Amniotic stem cell (primary cell): Measurements from ENCODE around the gene PHC2.

ENCODE experiments used
- DNase-seq: peaks from one replicate; lab custom pipeline; 2025; lab: John Stamatoyannopoulos, UW

Gene PHC2

DNA sequence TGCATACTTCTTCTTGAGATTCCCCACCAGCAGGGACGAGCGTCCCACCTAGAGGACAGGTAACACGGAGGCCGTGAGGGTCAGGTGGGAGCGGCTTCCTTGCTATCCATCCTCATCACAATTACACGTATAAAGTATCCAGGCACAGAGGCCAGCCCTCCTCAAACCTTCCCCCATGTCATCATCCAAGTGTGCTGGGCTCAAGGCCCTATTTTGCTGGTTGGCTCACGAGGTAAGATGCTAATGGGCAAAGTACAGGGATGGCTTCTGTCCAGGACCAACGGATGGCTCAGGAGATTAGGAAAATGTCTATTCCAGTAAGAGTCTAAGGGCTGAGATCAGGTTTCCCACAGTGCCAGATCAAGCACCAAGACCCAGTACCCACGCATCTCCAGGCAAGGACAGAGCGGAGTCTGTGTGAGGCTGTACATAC lies 98.5 kb downstream of the PHC2 start:
- DNase-seq: no peak

DNA sequence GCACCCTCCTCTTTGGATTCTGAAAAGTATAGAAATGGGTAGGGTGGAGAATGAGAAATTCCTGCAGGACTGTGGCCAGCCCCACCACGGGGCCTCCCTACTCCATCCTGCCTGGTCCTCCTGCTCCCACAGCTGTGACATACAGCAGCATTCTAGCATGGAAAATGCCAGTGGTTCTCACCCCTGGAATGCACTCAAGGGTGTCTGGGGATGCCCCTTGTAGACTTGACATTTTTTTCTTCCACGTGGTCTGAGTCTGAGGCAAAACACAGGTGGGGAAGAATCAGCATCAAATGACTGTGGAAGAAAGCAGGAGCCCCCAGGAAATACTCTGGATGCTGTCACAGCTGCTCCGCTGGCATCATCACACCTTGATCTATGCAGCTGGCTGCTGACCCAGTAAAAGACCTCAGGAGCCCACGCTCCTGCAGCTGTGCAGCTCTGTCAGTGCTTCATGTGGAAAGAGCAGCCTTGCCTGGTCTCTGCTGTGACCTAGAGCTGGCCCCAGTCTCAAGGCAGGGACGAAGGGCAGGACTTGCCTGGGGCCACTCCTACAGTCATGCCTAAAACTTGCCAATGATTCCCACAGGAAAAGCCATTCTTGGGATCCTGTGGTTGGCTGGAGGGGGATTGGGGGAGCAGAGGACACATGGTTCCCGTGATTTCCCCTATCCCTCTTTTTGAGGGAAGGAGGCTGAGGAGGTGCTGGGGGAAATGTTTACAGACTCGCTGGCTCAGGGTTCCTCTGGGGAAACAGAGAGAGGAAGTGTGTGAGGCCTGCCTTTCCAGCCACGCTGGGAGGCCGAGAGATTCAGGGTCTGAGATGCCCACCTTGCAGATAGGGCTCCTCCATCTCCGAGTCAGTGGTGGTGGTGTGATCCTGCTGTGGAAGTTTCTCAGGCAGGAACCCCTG lies 99.2 kb downstream of the PHC2 start:
- no peak for DNase-seq

DNA sequence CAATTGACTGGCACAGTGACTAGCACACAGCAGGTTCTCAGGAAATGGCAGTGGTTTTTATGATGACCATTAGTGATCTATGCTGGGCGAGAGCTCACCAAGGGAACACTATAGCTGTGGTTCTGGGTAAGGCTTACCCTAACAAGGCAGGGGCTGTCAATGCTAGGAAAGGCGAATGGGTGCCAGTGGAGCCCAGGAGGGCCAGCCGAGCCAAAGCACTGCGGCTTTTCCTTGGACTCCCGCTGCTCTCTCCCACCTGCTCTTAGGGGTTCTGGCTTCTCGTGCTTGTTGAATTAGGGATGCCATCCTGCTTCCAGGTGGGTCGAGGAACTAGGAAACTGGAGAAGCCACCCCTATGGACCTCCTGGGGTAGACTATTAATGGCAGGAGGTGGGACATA lies 100.0 kb downstream of the PHC2 start:
- DNase-seq: no peak

DNA sequence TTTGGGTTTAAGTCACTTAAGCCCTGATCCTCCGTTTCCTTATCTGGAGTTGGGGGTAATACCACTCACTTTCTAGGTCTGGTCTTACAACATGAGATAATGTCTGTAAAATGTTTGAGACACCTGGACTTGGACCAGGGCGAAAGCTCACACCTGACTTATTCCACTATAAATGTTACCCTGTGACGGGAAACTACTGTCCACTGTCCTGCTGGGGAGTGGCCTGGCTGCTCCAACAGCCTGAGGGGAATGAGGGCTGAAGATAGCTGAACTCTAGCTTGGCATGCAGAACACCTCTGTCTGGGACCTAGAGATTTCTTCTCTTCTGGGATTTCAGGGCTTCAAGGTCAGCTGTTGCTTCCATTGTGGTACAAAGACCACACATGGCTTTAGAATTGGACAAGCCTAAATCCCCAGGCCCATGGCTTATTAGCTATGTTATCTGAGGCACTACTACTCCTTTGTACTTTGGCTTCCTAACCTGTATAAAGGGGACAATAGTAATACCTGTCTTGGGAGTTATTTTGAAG lies 100.5 kb downstream of the PHC2 start:
- no peak for DNase-seq

DNA sequence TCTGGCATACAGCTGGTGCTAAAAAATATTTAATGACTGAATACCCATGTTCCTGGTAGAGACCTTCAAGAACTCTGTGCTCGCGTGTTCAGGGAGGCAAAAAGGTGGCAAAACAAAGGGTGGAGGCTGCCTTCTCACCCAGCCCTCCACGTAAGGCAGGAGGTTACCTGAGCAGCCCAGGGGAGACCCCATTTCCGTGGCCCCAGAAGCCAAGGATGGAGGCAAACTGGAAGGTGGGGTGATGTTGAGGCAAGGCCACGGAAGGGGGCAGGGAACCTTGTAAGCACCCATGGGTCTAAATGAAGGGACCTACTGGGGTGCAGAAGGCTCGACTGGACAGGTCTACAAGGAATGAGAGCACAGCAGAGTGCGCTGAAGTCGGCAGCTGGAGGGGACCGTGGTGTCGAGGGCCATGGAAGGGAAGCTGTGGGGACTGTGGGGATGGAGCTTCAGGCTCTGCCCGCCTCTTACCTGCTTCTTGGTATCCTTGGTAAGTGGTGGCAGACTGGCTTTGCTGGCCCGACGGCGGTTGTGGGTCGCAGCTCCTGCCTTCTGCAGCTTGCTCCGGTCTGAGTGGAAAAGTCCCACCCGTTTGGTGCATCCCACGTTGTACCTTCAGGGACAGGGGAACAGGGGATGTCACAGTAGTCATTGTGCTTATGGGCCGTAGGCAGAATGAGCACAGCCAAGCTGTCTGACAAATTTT lies 101.1 kb downstream of the PHC2 start:
- no peak for DNase-seq

DNA sequence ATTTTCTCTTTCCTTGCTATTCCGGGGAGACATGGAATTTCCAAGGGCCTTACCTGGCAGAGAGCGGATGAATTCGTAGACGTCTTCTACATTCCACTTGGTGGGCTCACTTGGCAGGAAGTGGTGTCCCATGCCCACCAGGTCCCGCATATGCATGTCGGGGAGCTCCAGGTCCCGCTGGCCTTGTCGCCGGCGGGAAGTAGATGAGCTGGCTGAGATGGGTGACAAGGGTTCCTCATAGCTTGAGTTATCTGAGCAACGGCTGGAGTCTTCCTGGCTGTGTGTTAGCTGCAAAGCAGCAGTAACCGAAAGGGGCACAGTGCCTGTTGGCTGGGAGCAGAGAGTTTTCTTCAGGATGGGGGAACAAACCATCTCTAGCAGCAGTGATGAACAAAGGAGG lies 102.1 kb downstream of the PHC2 start:
- no peak for DNase-seq

DNA sequence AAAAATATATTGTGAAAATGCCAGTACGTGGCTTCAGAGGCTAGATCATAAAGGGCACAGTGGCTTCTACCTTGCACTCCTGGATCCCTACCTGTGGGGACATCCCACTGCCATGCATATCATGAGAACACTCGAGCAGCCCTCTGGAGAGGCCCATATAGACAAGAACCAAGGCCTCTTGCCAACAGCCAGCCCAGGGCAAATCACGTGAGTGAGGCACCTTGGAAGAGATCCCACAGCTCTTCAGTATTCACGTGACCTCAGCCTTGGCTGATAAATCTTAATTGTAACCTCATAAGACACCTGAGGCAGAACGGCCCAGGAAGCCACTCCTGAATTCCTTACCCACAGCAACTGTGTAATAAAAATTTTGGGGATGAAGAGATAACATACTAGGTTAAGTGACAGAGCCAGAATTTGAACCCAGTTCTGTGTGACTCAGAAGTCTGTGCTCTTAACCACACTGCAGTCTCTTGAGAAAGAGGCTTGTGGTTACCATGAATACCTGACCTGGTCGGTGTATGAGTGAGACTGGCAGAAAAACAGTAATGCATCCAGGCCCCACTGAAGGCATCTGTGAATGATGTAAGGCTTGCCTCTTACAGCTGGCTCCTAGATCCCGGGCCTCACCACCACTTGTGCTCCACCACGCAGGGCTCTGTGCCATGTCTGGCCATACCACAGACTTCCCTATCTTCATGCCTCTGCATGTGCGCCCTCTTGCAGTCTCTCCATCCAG lies 103.1 kb downstream of the PHC2 start:
- peak; percentile 87 for DNase-seq

DNA sequence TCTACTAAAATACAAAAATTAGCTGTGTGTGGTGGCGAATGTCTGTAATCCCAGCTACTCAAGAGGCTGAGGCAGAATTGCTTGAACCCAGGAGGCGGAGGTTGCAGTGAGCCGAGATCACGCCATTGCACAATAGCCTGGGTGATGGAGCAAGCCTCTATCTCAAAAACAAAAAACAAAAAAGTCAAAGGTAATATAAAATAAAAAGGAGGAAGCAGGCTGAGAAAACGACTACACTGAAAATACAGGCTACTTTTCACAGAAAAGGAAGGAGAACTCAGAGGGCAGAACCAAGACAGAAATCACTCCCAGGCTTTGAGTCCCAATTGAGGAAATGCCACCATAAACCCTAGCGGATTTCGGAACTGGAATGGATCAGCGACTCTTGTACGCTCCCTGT lies 104.1 kb downstream of the PHC2 start:
- no peak for DNase-seq

DNA sequence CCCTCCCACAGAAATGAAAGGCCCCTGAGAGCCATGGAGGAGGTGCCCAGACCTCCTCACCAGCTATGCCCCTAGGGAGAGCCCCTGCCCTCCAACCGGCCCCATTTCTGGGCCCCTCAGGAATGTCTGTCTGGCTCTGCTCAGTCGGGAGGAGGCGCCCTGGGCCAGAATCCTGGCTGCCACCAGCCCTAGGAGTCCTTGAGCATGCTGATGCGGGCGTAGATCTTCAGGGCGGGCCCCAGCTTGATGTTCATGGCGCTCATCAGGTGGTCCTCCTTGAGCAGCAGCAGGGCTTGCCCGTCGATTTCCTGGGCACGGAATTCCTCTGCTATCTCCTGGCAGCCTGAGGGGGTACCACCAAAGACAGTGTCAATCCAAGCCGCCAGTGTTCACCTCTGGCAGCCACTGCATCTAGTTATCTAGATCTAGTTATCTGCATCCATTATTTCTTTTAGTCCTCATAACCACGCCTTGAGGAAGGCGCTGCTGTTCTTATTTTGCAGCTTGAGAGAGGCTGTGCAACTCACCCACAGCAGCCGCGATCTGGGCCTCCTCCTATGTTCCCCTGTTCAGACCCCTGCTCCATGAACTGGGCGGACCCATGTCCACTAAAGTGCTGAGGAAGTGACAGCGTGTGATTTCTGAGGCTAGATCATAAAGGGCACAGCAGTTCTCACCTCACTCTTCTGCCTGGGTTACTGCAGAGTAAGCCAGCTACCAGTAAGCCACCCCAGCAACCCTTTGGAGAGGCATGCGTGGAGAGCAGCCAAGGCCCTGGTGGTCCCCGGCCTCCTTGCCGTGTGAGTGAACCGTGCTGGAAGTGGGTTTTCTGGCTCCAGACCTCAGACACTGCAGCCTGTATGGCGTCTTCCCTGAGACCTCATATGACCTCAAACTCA lies 106.0 kb downstream of the PHC2 start:
- no peak for DNase-seq

DNA sequence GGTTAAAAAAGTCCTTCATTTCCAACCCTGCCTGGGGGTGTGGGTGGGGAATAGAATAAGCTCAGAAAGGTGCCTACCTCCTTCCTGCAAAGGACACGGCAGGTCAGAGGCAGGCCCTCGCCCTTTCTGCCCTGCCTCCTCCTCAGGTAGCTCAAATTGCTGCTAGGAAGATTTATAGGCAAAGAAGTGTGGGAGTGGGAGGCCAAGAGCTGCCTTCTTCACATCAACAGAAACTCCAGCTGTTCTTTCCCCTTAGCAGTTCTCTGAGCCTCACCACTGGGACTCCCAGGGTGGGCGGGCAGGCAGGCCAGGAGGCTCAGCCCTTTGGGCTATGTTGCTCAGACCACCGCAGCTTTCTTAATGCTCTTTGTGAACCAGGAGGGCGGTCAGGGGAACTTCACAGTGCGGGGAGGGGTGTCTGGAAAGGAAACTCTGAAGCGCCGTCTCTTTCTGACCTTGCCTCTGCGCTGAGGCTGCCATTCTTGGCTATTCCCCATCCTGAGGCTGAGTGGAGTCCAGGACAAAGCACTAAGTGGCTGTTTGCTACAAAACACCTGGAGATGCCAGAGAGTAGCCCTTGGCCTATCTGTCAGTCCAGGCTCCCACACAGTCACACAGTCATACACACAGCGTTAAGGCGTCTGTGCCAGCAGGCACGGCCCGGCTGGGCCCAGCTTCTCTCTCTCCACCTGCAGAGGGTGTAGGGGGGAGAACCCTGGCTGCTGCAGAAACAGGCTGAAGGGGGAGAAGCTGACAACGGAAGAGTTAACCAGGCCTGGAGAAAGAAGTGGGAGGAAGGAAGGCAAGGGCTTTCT lies 107.0 kb downstream of the PHC2 start:
- DNase-seq: no peak

DNA sequence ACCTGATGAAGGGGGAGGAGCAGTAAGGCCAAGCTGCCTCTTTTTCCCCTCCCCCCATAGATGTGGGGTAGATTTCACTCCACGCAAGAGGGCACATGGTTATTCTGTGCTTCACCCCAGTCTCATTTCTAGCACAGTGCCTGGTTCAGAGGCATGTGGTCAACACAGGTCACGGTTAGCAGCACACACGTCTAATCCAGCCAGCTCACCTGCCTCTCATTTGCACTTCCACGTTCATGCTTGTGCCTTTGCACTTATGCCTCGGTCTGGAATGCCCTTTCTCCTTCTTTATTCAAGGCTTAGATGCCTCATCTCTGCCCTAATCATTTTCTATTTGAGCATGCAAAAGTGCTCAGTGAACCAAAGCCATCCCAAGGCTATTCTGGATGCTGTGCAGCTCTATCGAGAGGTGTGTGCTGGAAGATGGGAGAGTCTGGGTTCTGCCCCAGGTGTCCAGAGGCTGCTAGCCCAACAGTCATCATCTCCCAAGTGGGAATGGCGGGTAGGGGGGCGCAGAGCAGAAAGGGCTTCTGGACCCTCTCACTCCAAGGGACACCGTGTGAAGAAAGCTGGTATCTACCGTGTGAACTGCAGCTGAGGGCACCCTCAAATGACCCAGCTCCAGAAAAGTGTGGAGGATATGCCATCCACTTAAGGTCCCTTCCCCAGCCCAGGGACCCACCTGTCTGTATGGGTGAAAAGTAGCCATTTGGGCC lies 107.9 kb downstream of the PHC2 start:
- no peak for DNase-seq

DNA sequence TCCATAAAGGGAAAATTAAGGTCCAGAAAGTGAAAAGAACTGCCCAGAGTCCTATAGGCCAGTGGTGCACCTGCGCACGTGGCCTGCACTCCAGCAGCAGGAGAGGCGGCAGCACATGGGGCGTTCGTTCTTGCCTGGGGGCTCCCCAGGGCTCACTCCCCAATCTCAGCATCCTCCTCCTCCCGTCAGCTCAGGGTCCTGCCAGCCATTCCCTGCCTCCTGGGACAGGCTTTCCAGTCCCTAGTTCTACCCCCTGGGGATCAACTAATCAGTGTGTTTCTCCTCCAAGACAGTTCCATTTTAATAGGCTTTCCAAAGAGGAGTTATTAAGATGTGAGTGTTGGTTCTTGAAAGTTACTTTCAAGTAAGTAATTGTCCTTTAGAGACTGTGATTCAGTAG lies 108.8 kb downstream of the PHC2 start:
- DNase-seq: no peak

DNA sequence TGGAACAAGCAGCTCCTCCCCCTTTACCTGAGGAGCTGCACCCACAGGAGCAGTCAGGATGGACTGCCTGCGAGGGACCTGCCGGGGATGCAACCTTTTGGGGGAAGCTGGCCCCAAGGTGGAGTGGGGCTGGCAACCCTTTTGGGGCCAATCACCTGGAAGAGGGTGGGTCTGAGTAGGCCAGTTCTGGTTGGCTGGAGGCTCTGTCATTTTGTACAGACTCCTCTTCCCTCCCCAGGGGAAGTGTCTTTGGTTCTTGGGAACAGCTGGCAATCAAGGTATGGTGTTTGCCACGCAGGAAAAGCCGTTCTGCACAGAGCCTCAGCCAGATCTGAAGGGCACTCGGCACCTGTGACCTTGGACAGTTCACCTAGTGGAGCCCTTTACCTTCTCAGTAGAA lies 109.7 kb downstream of the PHC2 start:
- no peak for DNase-seq

DNA sequence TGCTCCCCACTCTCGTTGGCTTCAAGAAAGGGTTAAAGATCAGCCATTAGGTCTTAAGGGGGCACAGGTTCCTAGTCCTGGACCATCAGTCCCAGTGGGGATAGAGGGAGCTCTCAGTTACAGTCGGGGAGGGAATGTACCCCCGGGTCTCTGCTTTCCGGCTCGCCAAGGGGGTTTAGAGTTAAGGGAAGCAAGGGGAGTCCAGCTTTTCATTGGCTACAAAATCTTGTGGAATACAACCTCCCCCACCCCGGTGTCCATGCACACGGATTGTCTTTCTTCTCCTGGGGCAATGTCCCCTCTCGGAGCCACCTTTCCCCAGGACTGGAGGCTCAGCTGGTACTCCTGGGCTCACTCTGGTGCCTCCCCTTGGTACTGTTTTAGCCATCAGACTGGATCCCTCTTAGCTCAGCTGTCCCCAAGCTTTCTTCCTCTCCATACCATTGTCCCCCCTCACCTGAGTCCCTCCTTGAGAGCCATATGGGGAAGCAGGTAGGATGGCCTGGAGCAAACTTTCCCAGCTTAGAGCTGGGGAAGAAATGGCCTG lies 110.2 kb downstream of the PHC2 start, which contains the start of gene A3GALT2:
Gene A3GALT2, minus strand, starts transcription at position 480 of the 547 bp plus-strand sequence. Its CDS starts 0 bp downstream, at position 480.
- no peak for DNase-seq

DNA sequence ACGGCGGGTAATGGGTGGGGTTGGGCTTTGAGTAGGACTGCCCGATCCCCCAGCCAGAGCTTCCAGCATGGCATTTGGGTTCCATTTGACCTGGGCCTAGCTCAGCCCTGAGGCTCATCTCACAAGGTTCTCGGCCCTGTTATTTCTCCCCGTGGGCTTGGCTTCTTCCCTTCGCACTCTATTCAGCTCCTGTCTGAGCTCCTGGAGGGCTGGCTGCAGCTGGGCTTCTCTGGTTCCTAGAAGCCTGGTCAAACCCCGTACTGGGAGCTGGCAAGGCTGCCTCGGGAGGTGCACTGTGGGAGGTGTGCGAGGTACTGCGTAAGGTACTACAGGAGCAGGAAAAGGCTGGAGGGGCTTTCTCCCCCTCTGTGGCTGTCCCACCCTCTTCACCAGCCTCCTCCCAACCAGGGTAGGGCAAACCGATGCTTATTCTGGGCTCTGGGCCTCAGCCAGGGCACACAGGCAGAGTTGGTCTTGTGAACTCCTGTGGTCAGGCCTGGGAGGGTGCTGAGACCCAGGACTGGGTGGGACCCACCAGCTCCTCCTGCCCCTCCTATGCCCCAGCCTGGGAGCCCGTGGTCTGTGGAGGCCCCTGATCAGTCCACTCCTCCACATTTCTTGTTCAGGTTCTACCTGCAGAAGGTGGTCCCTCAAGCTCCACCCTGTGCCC lies 110.8 kb downstream of the PHC2 start:
- DNase-seq: no peak

DNA sequence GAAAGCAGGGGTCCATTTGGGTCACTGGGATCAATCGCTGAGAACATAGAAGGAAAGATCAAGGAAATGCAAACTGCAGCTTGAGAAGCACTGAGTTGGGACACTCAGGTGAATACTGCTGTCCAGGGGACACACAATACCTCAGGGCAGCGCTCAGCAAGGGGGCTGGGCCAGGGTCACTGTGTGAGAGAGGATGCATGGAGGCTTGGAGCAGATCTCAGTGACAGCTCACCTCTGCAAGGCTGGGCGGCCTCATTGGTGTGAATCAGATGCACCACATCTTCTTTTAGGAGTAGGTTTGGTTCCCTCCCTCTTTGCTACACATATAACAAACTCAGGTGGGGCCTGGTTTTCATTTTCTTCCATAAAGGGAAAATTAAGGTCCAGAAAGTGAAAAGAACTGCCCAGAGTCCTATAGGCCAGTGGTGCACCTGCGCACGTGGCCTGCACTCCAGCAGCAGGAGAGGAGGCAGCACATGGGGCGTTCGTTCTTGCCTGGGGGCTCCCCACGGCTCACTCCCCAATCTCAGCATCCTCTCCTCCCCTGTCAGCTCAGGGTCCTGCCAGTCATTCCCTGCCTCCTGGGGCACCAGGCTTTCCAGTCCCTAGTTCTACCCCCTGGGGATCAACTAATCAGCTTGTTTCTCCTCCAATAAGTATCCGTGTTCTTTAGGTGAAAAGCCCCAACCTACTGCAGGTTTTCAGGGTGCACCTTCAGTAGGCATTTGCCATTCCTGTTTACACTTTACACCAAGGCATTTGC lies 111.5 kb downstream of the PHC2 start:
- DNase-seq: no peak

DNA sequence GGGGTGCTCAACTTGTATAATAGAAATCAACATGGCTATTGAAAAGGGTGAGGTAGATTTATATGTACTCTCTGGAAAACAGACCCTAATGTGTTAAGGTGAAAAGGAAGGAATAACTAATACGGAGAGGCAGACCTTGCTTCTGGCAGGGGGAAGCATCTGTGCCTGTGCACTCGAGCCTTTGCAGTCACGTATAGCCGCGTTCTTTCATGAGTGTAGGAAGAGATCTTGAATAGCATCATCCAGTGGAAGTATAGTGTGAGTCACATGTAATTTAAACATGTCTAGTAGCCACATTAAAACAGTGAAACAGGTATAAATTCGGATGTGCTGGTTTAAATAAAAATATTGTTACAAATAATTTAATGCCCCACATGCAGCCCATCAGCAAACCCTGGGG lies 112.9 kb downstream of the PHC2 start:
- no peak for DNase-seq

DNA sequence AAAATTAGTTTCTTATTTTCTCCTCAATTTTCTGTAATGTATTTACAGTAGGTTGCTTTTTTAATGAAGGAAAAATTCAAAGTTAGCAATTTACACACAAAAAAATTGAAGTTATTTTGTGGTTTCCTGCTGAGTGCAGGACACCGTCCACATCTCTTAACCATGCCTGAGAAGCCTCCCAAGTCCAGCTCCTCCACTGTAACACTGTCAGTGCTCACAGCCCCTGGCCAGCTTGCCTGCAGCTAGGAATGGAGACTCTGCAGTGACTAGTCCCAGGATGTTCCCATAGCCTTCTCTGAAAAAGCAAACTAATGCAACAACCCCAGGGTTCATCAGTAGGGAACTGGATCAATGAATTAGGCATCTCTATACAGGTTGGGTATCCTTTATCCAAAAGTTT lies 113.5 kb downstream of the PHC2 start:
- DNase-seq: no peak
